ENCODE results near the gene SLC25A25. TPM values are rescaled to one million over a fixed set of nuclear protein-coding genes. Genes with fewer than 3 reads are reported as not detected.
"Not testable (repeated sequence)": the region's sequence is repeated elsewhere in the genome, so short reads cannot be mapped to it uniquely, and the experiment has no call there.

SLC25A25 gene
- total RNA-seq, 1 experiment from 2014 or later = 27.8 TPM

DNA sequence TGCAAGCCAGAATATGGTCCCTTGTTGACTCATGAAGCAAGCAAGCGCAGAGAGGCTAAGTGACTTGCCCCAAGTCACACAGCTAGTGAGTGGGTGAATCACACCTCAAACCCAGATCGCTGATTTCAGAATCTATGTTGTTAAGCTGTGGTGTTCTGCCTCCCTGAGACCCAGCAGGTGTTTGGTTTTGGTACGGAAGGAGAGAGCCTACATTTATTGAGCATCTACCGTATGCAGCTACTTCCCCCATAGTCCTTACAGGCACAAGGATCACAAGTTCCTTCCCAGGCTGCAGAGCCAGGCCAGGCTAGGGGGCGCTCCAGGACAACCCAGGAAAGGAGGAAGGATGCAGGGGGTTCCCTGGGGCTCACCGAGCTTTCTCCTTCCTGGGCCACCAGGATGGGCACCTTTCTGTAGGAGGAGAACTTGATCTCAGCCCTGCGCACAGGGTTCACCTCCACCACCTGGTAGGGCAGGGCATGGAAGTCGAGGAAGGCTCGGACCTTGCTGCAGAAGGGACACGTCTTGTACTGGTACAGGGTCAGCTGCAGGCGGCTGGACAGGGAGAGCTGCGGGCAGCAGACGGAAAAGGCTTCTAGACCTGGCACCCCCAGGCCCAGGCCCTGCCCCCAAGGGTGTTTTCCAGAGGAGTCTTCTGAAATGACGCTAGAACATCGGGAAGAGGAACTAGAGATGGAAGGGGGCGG, 57.0 kb downstream of the SLC25A25 start:
- DNase-seq (ENCODE audit: low spot score) = no peak

- no peak for DNase-seq (ENCODE audit: low spot score)
Observed at GRCh38 chr9:128125580-128126354, 57.7 kb downstream of the SLC25A25 start.

DNA sequence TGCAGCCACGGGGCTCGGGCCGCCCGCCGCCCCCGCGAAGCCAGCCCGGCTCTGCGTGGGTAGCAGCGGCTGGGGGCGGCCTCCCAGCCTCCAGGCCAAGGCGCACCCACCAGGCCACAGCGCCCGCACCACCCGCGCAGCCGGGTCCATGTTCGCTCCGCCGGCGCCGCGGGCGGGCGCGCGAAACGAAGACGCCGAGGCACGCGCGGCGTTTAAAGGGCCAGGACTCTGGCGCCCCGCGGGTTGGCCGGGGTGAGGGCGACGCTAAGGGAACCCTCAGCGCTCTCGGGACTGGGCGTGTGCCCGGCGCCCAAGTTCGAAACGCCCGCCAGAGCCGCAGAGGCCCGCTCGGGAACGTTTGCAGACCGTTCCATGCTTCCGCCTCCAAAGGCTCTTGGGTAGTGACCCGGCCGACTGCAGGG, 59.5 kb downstream of the SLC25A25 start, which contains the start of gene PTGES2:
PTGES2 (minus strand) TSS at position 162 of the 422 bp plus-strand sequence; CDS start at position 150, 12 bp downstream.
- peak; percentile 66 for DNase-seq (ENCODE audit: low spot score)

- DNase-seq (ENCODE audit: low spot score) = peak; percentile 90
Observed at GRCh38 chr9:128127990-128128835, 60.2 kb downstream of the SLC25A25 start.

- DNase-seq (ENCODE audit: low spot score) = no peak
Observed at GRCh38 chr9:128128836-128129590, 61.0 kb downstream of the SLC25A25 start.

GRCh38 chr9:128129976-128130590, 62.1 kb downstream of the SLC25A25 start:
- DNase-seq (ENCODE audit: low spot score) = not testable (repeated sequence)

DNA sequence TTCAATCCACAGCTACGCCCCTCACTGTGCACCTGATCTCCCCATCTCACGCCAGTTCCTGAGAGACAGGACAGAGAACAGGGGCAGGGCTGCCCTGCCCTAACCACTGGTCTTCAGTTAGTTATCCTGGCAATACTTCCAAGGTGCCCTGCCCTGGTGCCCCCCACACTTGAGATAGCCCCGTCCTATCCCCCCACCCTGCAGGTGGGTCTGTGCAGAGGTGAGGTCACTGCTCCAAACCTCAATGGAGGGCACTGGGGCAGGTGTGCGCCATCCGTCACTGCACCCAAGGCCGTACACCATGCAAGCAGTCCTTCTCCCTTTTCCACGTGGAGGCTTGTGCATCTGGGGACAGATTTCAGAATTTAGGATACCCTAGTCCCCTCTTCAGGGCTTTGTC, 62.6 kb downstream of the SLC25A25 start:
- DNase-seq (ENCODE audit: low spot score) = not testable (repeated sequence)

GRCh38 chr9:128131346-128131745, 63.3 kb downstream of the SLC25A25 start:
- DNase-seq (ENCODE audit: low spot score) = not testable (repeated sequence)

DNA sequence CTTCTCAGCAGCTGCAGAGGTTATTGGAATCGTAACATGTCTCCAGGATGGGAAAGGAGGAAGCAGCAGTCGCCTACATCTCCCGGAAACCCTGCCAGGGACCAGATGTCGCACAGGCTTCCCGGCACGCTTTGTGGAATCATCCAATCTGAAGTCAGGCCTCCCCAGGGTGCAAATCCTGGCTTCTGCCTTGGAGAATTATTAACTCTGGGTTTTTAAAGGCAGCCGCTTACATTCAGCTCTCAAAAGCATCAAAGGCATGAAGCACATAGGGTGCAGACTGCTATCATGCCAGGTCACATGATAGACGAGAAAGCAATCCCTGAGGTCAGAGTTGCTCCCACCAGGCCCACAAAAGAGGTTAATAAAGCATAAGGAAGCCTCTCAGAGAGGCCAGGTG, 64.1 kb downstream of the SLC25A25 start:
- DNase-seq (ENCODE audit: low spot score) = not testable (repeated sequence)

- DNase-seq (ENCODE audit: low spot score) = not testable (repeated sequence)
Observed at GRCh38 chr9:128135561-128135960, 67.5 kb downstream of the SLC25A25 start.

- peak; percentile 95 for DNase-seq (ENCODE audit: low spot score)
Observed at GRCh38 chr9:128136816-128137793, 69.1 kb downstream of the SLC25A25 start.

GRCh38 chr9:128138001-128138400, 70.0 kb downstream of the SLC25A25 start:
- DNase-seq (ENCODE audit: low spot score) = peak; percentile 61

DNA sequence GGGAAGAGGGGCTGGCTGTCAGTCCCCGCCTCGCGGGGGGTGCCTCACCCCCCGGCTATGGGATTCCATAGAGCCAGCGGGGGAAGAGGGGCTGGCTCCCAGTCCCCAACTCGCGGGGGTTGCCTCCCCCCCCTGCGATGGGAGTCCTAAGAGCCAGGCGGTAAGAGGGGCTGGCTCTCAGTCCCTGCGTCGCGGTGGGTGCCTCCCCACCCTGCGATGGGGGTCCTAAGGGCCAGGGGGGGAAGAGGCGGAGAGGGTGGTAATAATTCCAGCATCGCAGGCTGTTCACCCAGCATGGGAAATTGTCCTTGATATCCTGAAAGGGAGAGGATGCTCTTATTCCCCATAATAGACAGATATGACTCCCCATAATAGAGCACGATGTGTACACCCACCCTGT, 71.6 kb downstream of the SLC25A25 start:
- no peak for DNase-seq (ENCODE audit: low spot score)

DNA sequence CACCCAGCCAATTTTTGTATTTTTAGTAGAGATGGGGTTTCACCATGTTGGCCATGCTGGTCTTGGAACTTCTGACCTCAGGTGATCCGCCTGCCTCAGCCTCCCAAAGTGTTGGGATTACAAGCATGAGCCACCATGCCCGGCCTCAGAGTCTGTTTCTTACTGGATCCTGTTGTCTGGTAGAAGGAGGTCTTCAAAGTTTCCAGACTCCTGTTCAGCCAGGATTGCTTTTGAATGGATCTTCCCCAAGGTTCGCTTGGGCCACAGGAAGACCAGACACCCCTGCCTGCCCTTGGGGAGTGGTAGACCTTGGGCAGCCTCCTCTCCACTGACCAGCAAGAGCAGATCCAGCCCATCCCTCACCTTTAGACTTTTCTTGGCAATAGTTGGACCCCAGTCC, 73.6 kb downstream of the SLC25A25 start:
- no peak for DNase-seq (ENCODE audit: low spot score)

GRCh38 chr9:128142061-128142460, 74.0 kb downstream of the SLC25A25 start:
- no peak for DNase-seq (ENCODE audit: low spot score)

GRCh38 chr9:128142596-128142995, 74.6 kb downstream of the SLC25A25 start:
- no peak for DNase-seq (ENCODE audit: low spot score)

DNA sequence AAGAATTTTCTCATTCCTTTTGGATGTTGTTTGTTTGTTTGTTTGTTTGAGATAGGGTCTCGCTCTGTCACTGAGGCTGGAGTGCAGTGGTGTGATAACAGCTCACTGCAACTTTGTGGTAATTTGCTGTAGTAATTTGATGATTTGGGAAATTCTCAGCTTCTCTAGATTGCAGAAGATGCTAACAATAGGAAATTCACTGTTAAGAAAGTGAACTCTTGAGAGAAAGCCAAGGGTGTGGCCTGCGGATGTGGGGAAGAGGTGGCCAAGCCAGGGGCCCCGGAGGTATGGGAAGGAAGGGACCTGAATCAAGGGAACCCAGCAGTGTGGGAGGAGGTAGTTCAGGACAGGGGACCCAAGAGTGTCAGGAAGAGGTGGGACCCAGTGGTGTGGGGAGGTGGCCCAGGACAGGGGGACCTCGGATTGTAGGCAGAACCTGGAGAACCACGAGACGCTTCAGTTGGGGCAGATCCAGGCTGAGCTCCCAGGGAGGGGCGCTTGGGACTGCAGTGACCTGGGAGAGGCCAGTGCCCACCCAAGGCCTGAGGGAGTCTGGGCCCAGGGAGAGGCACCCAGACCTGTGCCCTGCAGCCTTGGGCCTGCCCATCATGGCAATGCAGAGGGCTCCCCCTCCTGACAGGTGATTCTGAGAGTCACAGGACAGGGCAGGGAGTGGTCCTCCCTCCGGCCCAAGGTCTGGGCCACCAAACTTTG, 75.7 kb downstream of the SLC25A25 start:
- no peak for DNase-seq (ENCODE audit: low spot score)

GRCh38 chr9:128144239-128145181, 76.5 kb downstream of the SLC25A25 start:
- no peak for DNase-seq (ENCODE audit: low spot score)

All from A172 (cell line).